ENCODE measurements around the gene NIPA2.

The NIPA2 gene

DNA sequence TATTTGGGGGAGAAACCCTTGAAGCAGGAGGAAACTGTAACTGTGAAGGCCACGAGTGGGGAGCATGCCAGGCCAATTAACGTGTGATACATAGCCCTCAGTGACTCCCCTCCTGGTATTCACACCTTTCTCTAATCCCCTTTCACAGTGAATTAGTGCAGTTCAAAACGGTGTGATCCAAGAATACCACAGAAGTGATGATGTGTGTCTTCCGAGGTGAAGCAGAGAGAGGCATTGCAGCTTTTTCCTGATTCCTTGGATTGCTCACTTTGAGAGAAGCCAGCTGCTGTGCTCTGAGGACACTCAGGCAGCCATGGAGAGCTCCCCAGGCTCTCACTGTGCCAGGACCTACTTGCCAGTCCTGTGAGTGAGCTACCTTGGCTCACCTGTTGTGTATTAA is 17.3 kb downstream of the NIPA2 start:
- Histone ChIP-seq H3K4me2 (ENCODE audit: low read length) (no peak overlapping the region), H3K79me2 (ENCODE audit: low read length) (peaks cover 53% of the 10 kb centered on the region), H4K20me1 (ENCODE audit: insufficient read depth, low read length) (peaks cover 15% of the 10 kb centered on the region), H3K9ac (ENCODE audit: low read length) (no peak overlapping the region), H2AFZ (ENCODE audit: low read depth, low read length) (no peak overlapping the region), H3K4me3 (ENCODE audit: low read length) (no peak overlapping the region), H3K9me3 (ENCODE audit: insufficient read depth, low read length) (no peaks in the 10 kb centered on the region), H3K4me1 (ENCODE audit: low read length) (no peaks in the 10 kb centered on the region), H3K36me3 (replicated peaks; ENCODE audit: low read depth, low read length) (peaks cover 54% of the 10 kb centered on the region), H3K27ac (ENCODE audit: low read length) (no peak overlapping the region), H3K27me3 (ENCODE audit: low read depth, low read length) (no peaks in the 10 kb centered on the region)
- TF ChIP-seq, protein P1, sequence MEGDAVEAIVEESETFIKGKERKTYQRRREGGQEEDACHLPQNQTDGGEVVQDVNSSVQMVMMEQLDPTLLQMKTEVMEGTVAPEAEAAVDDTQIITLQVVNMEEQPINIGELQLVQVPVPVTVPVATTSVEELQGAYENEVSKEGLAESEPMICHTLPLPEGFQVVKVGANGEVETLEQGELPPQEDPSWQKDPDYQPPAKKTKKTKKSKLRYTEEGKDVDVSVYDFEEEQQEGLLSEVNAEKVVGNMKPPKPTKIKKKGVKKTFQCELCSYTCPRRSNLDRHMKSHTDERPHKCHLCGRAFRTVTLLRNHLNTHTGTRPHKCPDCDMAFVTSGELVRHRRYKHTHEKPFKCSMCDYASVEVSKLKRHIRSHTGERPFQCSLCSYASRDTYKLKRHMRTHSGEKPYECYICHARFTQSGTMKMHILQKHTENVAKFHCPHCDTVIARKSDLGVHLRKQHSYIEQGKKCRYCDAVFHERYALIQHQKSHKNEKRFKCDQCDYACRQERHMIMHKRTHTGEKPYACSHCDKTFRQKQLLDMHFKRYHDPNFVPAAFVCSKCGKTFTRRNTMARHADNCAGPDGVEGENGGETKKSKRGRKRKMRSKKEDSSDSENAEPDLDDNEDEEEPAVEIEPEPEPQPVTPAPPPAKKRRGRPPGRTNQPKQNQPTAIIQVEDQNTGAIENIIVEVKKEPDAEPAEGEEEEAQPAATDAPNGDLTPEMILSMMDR (IDR thresholded peaks at IDR 0.05; ENCODE audit: low read depth, low read length) = no peak
- no peak for TF ChIP-seq EZH2phosphoT487 (IDR thresholded peaks at IDR 0.05; ENCODE audit: low read depth)

DNA sequence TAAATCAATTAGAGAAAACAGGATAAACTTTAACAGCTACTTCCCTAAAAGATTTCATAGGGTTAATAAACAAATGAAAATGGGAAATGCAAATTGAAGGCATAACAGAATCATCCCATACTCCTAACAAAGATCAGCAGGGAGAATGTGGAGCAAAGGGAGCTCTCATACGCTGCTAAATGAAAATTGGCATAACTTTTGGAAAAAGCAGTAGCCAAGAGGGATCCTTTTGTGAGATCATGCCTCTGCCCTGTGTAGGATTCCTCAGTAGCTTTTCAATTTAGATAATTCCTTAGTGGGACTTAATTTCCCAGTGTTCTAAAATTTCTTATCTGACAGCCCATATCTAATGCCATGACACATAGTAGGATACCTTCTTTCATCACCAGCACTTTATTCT is 18.2 kb downstream of the NIPA2 start:
- no peak for TF ChIP-seq EZH2phosphoT487 (IDR thresholded peaks at IDR 0.05; ENCODE audit: low read depth)
- TF ChIP-seq, protein P1 (IDR thresholded peaks at IDR 0.05; ENCODE audit: low read depth, low read length) = no peak
- Histone ChIP-seq H3K9me3 (ENCODE audit: insufficient read depth, low read length) (no peaks in the 10 kb centered on the region), H3K4me3 (ENCODE audit: low read length) (no peak overlapping the region), H3K27ac (ENCODE audit: low read length) (no peak overlapping the region), H3K36me3 (replicated peaks; ENCODE audit: low read depth, low read length) (peaks cover 57% of the 10 kb centered on the region), H3K9ac (ENCODE audit: low read length) (no peak overlapping the region), H3K4me2 (ENCODE audit: low read length) (no peak overlapping the region), H3K27me3 (ENCODE audit: low read depth, low read length) (no peaks in the 10 kb centered on the region), H4K20me1 (ENCODE audit: insufficient read depth, low read length) (peaks cover 14% of the 10 kb centered on the region), H3K79me2 (ENCODE audit: low read length) (peaks cover 53% of the 10 kb centered on the region), H2AFZ (ENCODE audit: low read depth, low read length) (no peak overlapping the region), H3K4me1 (ENCODE audit: low read length) (no peaks in the 10 kb centered on the region)

DNA sequence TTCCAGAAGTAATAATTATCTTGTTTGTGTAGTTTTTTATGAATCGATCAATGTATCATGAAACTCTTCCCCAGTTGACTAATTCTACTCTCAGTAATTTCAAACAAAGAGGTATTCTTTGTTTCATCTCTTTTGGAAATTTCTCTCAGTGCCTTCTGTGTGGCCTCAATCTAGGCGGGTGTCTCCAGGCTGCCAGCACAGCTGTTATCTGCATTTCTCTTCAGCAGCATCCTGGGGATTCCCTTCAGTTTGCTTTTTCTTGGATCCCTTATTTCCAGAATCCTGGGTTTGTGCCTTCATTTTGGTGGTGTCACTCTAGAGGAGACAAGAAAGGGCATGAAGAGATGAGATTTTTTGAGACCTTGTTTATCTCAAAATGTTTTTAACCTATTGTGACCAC is 22.7 kb downstream of the NIPA2 start:
- peaks cover 61% of the 10 kb centered on the region for H3K79me2 ChIP-seq (ENCODE audit: low read length)
- H3K27me3 ChIP-seq (ENCODE audit: low read depth, low read length) = no peaks in the 10 kb centered on the region
- H3K4me1 ChIP-seq (ENCODE audit: low read length) = no peaks in the 10 kb centered on the region
- H3K36me3 ChIP-seq (replicated peaks; ENCODE audit: low read depth, low read length) = peaks cover 59% of the 10 kb centered on the region
- no peak overlapping the region for H3K27ac ChIP-seq (ENCODE audit: low read length)
- no peak overlapping the region for H2AFZ ChIP-seq (ENCODE audit: low read depth, low read length)
- peaks cover 34% of the 10 kb centered on the region for H4K20me1 ChIP-seq (ENCODE audit: insufficient read depth, low read length)
- H3K9ac ChIP-seq (ENCODE audit: low read length) = no peak overlapping the region
- no peaks in the 10 kb centered on the region for H3K9me3 ChIP-seq (ENCODE audit: insufficient read depth, low read length)
- TF ChIP-seq, protein P1 (IDR thresholded peaks at IDR 0.05; ENCODE audit: low read depth, low read length) = no peak
- no peak for TF ChIP-seq EZH2phosphoT487 (IDR thresholded peaks at IDR 0.05; ENCODE audit: low read depth)
- no peak overlapping the region for H3K4me3 ChIP-seq (ENCODE audit: low read length)
- H3K4me2 ChIP-seq (ENCODE audit: low read length) = no peak overlapping the region

DNA sequence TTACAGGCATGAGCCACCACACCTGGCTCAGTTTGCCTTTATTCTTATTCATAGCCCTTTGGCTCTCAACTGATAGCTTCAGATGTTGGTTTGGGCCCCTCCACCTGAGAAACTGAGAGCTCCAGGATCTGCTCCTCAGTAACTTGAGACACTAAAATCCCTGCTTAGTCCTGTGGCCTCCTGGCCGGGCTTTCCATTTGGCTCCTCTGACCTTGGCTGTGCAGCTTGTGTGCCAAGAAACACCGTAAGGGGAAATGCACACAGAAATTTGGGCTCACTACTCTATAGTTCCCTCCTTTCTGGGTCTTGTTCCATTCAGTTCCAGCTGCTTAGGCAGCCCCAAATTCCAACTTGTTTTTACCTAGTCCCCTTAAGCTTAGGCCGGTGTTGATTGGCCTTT is 24.9 kb downstream of the NIPA2 start:
- TF ChIP-seq EZH2phosphoT487 (IDR thresholded peaks at IDR 0.05; ENCODE audit: low read depth) = no peak
- TF ChIP-seq, protein P1 (IDR thresholded peaks at IDR 0.05; ENCODE audit: low read depth, low read length) = no peak
- Histone ChIP-seq H2AFZ (ENCODE audit: low read depth, low read length) (no peak overlapping the region), H3K79me2 (ENCODE audit: low read length) (peaks cover 52% of the 10 kb centered on the region), H3K9me3 (ENCODE audit: insufficient read depth, low read length) (no peaks in the 10 kb centered on the region), H4K20me1 (ENCODE audit: insufficient read depth, low read length) (peaks cover 37% of the 10 kb centered on the region), H3K4me2 (ENCODE audit: low read length) (no peak overlapping the region), H3K4me1 (ENCODE audit: low read length) (no peaks in the 10 kb centered on the region), H3K27ac (ENCODE audit: low read length) (no peak overlapping the region), H3K27me3 (ENCODE audit: low read depth, low read length) (no peaks in the 10 kb centered on the region), H3K9ac (ENCODE audit: low read length) (no peak overlapping the region), H3K36me3 (replicated peaks; ENCODE audit: low read depth, low read length) (peaks cover 70% of the 10 kb centered on the region), H3K4me3 (ENCODE audit: low read length) (no peak overlapping the region)

Measured in OCI-LY3 (cell line).